Neural progenitor cell (in vitro differentiated cells): ENCODE measurements around the gene CRIP2. TPM values are rescaled to one million over a fixed set of nuclear protein-coding genes. Genes with fewer than 3 reads are reported as not detected.

Experiments used
- DNase-seq: peaks from one replicate; pipeline ENCODE4 v3.0.0-alpha.2; 2016; ENCODE audit warnings: low spot score
- H2AFZ ChIP-seq: fragments of 200-600 bp; sonication (generic); replicated peaks from 2 replicates; pipeline ENCODE4 v1.6.1; 2016; ENCODE audit warnings: antibody characterized with exemption
- H3F3A ChIP-seq: fragments of 200-600 bp; sonication (generic); 2 replicates; pipeline ENCODE4 v1.6.1; 2016; ENCODE audit warnings: antibody characterized with exemption, low read depth
- H3K27ac ChIP-seq: fragments of 200-600 bp; sonication (generic); 2 replicates; pipeline ENCODE4 v1.5.1; 2016; ENCODE audit warnings: mild to moderate bottlenecking
- H3K27me3 ChIP-seq: fragments of 200-600 bp; sonication (generic); 2 replicates; pipeline ENCODE4 v1.6.1; 2016; ENCODE audit warnings: mild to moderate bottlenecking, moderate library complexity
- H3K36me3 ChIP-seq: fragments of 200-600 bp; sonication (generic); 2 replicates; pipeline ENCODE4 v1.5.1; 2016
- H3K4me1 ChIP-seq: fragments of 200-600 bp; sonication (generic); 2 replicates; pipeline ENCODE4 v1.6.1; 2016; ENCODE audit warnings: mixed run types
- H3K4me2 ChIP-seq: fragments of 200-600 bp; sonication (generic); 2 replicates; pipeline ENCODE4 v1.6.1; 2016
- H3K4me3 ChIP-seq: fragments of 200-600 bp; sonication (generic); 2 replicates; pipeline ENCODE4 v1.5.1; 2016
- H3K79me2 ChIP-seq: fragments of 200-600 bp; sonication (generic); 2 replicates; pipeline ENCODE4 v1.6.1; 2016; ENCODE audit warnings: low read depth
- H3K9ac ChIP-seq: fragments of 200-600 bp; sonication (generic); 2 replicates; pipeline ENCODE4 v1.6.1; 2016
- H3K9me3 ChIP-seq: fragments of 200-600 bp; sonication (generic); 2 replicates; pipeline ENCODE4 v1.5.1; 2016; ENCODE audit warnings: low read depth
- H4K20me1 ChIP-seq: fragments of 200-600 bp; sonication (generic); 2 replicates; pipeline ENCODE4 v1.6.1; 2016; ENCODE audit warnings: low read depth
- H3K27ac Mint-ChIP-seq: 3 replicates; pipeline ENCODE4 v1.8.0; 2021; ENCODE audit warnings: mixed read lengths
- H3K27me3 Mint-ChIP-seq: 2 replicates; pipeline ENCODE4 v1.8.0; 2022; ENCODE audit warnings: low read depth, mild to moderate bottlenecking, inconsistent platforms, moderate library complexity, mixed read lengths; ENCODE audit not compliant: insufficient read depth
- H3K36me3 Mint-ChIP-seq: 3 replicates; pipeline ENCODE4 v1.8.0; 2021; ENCODE audit warnings: mixed read lengths
- H3K4me1 Mint-ChIP-seq: 3 replicates; pipeline ENCODE4 v1.8.0; 2021; ENCODE audit warnings: mixed read lengths
- H3K4me3 Mint-ChIP-seq: 3 replicates; pipeline ENCODE4 v1.8.0; 2021; ENCODE audit warnings: mild to moderate bottlenecking, moderate library complexity, mixed read lengths
- H3K9me3 Mint-ChIP-seq: 3 replicates; pipeline ENCODE4 v1.8.0; 2020; ENCODE audit warnings: mixed read lengths
- CTCF ChIP-seq: fragments of 200-600 bp; sonication (generic); IDR thresholded peaks from 2 replicates; pipeline ENCODE4 v1.5.1; 2017; ENCODE audit warnings: antibody characterized with exemption, mild to moderate bottlenecking
- EZH2 ChIP-seq: fragments of 200-600 bp; sonication (generic); IDR thresholded peaks from 2 replicates; pipeline ENCODE4 v1.6.1; 2017; ENCODE audit warnings: antibody characterized with exemption, mild to moderate bottlenecking, moderate library complexity
- EZH2phosphoT487 ChIP-seq: fragments of 200-600 bp; sonication (generic); IDR thresholded peaks from 2 replicates; pipeline ENCODE4 v1.6.1; 2017; ENCODE audit warnings: antibody characterized with exemption
- total RNA-seq: library from RNA; depleted of rRNA; stranded (reverse); fragments of >200 nt; gene quantifications from 2 replicates; pipeline ENCODE4 v1.2.3, GENCODE V29; 2015; ENCODE audit warnings: low replicate concordance

Gene CRIP2
- total RNA-seq, 1 donor from 2014 or later: 0.30 TPM

GRCh38 chr14:105495101-105495989 is 20.7 kb downstream of the CRIP2 start:
- Mint-ChIP-seq H3K27ac (no peak overlapping the region), H3K36me3 (no peaks in the 10 kb centered on the region), H3K4me3 (no peak overlapping the region), H3K9me3 (no peaks in the 10 kb centered on the region), H3K4me1 (peaks cover 8% of the 10 kb centered on the region), H3K27me3 (peaks cover 4% of the 10 kb centered on the region)
- H3K27ac ChIP-seq: no peak overlapping the region
- no peak overlapping the region for H2AFZ ChIP-seq
- no peaks in the 10 kb centered on the region for H4K20me1 ChIP-seq
- H3K9me3 ChIP-seq: no peaks in the 10 kb centered on the region
- H3K9ac ChIP-seq: no peak overlapping the region
- no peaks in the 10 kb centered on the region for H3K79me2 ChIP-seq
- no peaks in the 10 kb centered on the region for H3K36me3 ChIP-seq
- H3K4me2 ChIP-seq: no peak overlapping the region
- no peak for DNase-seq
- TF ChIP-seq EZH2phosphoT487: no peak
- TF ChIP-seq EZH2: no peak
- TF ChIP-seq CTCF: no peak
- no peak overlapping the region for H3K4me3 ChIP-seq
- no peaks in the 10 kb centered on the region for H3K27me3 ChIP-seq
- H3F3A ChIP-seq: peaks cover 20% of the 10 kb centered on the region
- H3K4me1 ChIP-seq: no peaks in the 10 kb centered on the region

GRCh38 chr14:105495990-105496830 is 21.6 kb downstream of the CRIP2 start:
- no peak overlapping the region for H3K27ac Mint-ChIP-seq
- Histone ChIP-seq H3K36me3 (no peaks in the 10 kb centered on the region), H3K9me3 (no peaks in the 10 kb centered on the region), H3K9ac (no peak overlapping the region), H3K27me3 (no peaks in the 10 kb centered on the region), H3K4me1 (no peaks in the 10 kb centered on the region), H3K4me3 (no peak overlapping the region), H3F3A (peaks cover 13% of the 10 kb centered on the region), H3K27ac (no peak overlapping the region), H3K79me2 (no peaks in the 10 kb centered on the region), H2AFZ (no peak overlapping the region), H3K4me2 (no peak overlapping the region), H4K20me1 (no peaks in the 10 kb centered on the region)
- DNase-seq: no peak
- H3K4me1 Mint-ChIP-seq: peaks cover 8% of the 10 kb centered on the region
- TF ChIP-seq EZH2phosphoT487 (no peak), CTCF (no peak), EZH2 (no peak)
- H3K27me3 Mint-ChIP-seq: peaks cover 4% of the 10 kb centered on the region
- no peaks in the 10 kb centered on the region for H3K9me3 Mint-ChIP-seq
- H3K4me3 Mint-ChIP-seq: no peak overlapping the region
- no peaks in the 10 kb centered on the region for H3K36me3 Mint-ChIP-seq

- Histone ChIP-seq H3K79me2 (no peaks in the 10 kb centered on the region), H3K4me1 (no peaks in the 10 kb centered on the region), H3K36me3 (no peaks in the 10 kb centered on the region), H3K4me2 (no peak overlapping the region), H3K4me3 (no peak overlapping the region), H3F3A (peaks cover 5% of the 10 kb centered on the region), H3K27ac (no peak overlapping the region), H3K27me3 (no peaks in the 10 kb centered on the region), H4K20me1 (no peaks in the 10 kb centered on the region), H3K9ac (no peak overlapping the region), H2AFZ (no peak overlapping the region), H3K9me3 (no peaks in the 10 kb centered on the region)
- Mint-ChIP-seq H3K4me3 (no peak overlapping the region), H3K9me3 (no peaks in the 10 kb centered on the region), H3K27me3 (peaks cover 4% of the 10 kb centered on the region), H3K36me3 (no peaks in the 10 kb centered on the region), H3K27ac (no peak overlapping the region), H3K4me1 (peaks cover 8% of the 10 kb centered on the region)
- TF ChIP-seq EZH2 (no peak), EZH2phosphoT487 (no peak), CTCF (no peak)
- DNase-seq: no peak
These were observed 22.4 kb downstream of the CRIP2 start for GRCh38 chr14:105496831-105497591.
